CD4-positive, alpha-beta T cell treated with Interleukin-17A for 1 hour (primary cell): ENCODE results near the gene PPM1J.
"Not testable (repeated sequence)": the region's sequence is repeated elsewhere in the genome, so short reads cannot be mapped to it uniquely, and the experiment has no call there.

Source experiments
- DNase-seq: peaks from one replicate; pipeline ENCODE4 v3.0.0-alpha.2; 2020

PPM1J gene

GRCh38 chr1:112721294-112721693, 6.2 kb upstream of the PPM1J start:
- DNase-seq = not testable (repeated sequence)

- no peak for DNase-seq
Observed at GRCh38 chr1:112720800-112721199, 5.7 kb upstream of the PPM1J start.

DNA sequence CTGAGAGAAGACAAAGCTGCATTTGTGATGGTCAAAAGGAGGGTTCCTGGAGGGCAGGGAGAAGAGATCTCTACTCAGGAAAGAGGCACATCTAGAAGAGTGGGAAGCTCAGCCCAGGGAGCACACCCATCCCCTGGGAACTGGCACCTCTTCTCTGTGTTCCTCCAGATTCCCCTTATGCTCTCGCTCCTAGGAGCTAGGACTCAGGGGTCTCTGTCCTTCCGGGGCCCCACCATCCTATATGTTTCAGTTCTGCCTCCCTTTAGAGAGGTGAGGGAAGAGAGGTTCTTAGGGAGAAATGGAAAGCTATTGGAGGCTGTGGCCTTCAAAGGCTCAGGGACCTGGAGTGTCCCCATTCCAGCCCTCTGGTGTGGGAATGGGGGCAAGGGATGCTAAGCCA, 4.6 kb upstream of the PPM1J start:
- no peak for DNase-seq

- peak; percentile 74 for DNase-seq
Observed at GRCh38 chr1:112718691-112719418, 3.7 kb upstream of the PPM1J start.

DNA sequence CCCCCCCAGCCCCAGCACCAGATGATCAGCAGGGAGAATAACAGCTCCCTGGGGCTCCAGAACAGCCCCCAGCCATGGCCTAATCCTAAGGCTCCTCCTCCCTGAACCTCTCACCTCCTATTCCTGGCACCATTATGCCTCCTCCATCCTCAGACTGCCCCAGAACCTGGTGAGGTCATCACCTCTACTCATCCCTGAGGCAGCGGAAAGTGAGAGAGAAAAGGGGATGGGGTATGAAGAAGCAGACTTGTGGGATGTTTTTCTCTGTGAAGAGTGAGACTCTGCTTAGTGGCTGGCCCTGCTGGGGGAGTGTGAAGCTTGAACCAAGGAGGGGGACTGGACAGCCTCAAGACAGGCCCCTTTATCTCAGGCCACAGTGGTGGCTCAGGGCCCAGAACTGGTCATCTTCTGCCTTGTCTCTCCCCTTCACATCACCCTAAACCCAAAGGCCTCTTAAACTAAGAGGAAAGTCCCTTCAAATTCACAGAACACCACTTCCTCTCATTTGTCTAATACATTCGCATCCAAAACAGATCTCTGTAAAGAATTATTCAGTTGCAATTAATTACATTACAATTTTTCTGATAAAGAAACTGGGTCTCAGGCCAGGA, 2.2 kb upstream of the PPM1J start:
- DNase-seq = no peak

GRCh38 chr1:112716133-112716720, 1.1 kb upstream of the PPM1J start:
- DNase-seq = peak; percentile 84

- DNase-seq = no peak
Observed at GRCh38 chr1:112714313-112715263, 544 bp downstream of the PPM1J start.

DNA sequence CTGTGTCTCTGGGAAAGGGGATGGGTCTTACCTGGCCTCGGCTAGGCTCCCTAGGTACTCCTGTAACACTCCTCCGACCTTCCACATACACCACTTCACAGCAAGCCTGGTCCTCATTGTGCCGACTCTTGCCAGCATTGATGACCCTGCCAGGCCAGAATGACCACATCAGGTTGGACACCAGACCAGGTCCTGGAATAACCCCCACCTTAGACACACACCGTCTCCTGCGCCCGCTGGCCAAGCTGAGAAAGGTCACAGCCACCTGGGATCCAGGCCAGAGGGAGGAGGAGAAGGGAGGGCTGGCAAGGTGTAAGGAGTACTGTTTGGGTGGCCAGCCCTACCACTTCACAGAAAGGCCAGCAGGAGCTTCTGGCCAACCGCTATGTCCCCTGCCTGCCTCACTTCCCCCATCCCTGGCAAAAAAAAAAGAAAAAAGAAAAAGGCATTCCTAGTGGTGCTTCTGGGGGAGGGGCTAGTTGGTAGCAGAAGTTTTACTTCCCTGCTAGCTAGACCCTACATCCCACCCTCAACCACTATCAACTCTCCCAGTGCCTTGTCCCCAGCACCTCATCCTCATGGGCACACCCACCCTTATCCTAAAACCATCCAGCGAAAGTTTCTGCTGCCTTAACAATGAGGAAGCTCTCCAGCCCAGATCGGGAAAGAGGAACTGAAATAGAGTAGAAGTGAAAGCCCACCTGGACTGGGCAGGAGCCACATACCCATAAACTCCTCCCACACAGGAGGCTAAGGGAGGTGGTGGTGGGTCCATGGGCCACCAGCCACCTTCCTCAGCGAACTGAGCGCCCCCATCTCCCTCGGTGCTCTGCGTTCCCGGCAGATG, 1.4 kb downstream of the PPM1J start:
- DNase-seq = peak; percentile 22

DNA sequence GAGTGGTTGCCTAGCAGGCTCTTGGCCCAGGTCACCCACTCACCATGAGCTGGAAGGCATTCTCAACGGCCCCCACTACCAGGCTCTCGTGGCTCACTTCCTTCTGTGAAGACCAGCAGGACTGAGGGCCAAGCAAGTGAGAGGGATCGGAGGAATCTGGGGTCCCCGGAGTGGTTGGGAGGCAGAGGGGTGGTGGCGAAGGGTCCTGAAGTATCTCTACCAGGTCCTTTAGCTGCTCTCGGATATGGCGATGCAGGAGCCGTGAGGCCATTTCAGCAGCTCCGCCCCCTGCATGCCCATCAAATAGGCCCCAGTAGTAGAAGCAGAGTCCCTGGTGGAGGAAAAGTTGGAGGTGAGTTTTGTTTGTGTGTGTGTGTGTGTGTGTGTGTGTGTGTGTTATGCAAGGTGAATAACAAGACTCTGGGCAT, 2.4 kb downstream of the PPM1J start:
- DNase-seq = no peak

DNA sequence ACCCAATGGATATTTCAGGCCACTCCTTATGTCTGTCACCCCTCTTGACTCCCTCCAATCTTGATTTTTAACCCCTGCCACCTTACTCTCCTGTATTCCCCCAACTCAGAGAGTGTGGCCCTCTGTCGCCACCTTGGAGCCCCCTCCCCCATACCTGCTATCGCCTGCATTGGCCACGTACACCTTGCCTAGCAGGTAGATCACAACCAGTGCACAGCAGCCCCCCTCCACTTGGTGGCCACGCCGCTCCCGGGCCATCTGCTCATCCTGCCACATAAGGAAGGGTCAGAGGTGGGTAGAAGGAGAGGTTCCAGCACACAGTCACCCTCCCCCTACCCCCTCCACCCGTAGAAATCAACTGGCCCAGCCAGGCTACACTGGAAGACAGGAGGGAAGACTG, 2.9 kb downstream of the PPM1J start:
- DNase-seq = no peak

- no peak for DNase-seq
Observed at GRCh38 chr1:112711670-112712069, 3.5 kb downstream of the PPM1J start.

- no peak for DNase-seq
Observed at GRCh38 chr1:112711041-112711440, 4.1 kb downstream of the PPM1J start.

GRCh38 chr1:112710586-112710985, 4.5 kb downstream of the PPM1J start:
- DNase-seq = no peak

DNA sequence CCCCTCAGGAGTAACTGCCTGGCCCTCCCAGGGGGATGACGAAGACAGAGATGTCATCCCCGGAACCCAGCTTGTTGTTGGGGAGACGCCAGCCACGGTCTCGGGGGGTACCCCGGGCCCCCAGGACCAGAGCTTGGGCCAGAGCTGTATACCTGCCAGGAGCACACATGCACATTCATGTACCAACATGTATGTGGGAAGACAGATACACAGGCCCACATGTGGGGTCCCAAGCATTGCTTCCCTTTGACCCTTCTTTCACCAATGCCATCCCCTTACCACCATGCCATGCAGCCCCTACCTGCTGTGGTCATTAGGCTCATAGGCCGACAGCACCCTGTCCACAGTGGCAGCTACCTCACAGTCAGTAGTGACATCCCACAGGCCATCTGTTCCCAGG, 5.0 kb downstream of the PPM1J start:
- DNase-seq = no peak

- no peak for DNase-seq
Observed at GRCh38 chr1:112708489-112708888, 6.6 kb downstream of the PPM1J start.

GRCh38 chr1:112708002-112708448, 7.1 kb downstream of the PPM1J start:
- no peak for DNase-seq

GRCh38 chr1:112707221-112708001, 7.7 kb downstream of the PPM1J start:
- DNase-seq = peak; percentile 68

DNA sequence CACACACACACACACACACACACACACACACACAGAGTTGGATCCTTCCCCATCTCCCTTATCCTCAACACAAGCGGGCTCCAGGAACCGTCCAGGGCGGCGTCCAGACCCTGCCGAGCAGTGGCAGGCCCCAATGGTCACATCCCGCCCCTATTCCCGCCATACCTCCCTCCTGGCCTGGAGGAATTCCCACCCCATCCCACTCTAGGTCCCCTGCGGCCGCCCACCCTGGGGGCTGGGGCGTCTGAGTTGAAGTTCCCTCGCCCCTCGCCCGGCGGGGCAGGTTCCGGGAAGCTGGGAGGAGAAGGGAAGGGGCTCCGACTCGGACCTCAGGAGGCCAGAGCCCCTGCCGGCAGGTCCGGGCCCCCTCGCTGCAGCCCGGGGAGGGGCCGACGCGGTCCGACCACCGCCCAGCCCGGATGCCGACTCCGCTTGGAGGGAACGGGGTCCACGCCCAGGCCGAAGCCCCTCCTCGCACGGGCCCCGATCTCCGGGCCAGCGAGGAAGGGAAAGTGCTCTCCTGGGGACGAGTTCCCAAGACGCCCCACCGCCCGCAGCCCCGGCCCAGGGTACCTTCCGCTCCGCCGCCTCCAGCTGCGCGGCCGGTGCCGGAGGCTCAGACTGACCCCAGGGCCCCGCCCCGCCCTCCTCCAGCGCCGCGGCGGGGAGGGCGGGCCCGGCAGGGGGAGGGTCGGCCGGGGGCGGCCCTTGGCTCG, 8.5 kb downstream of the PPM1J start, which contains the start of gene RHOC:
Gene RHOC, minus strand, starts transcription at position 623 of the 716 bp plus-strand sequence. CDS start 3,328 bp downstream, outside the sequence.
- DNase-seq = peak; percentile 44

GRCh38 chr1:112704934-112705627, 10.1 kb downstream of the PPM1J start:
- peak; percentile 68 for DNase-seq
